GM19023 (cell line): Measurements from ENCODE around the gene ILF3.
"Not testable (repeated sequence)": the region's sequence is repeated elsewhere in the genome, so short reads cannot be mapped to it uniquely, and the experiment has no call there.

Source experiments
- ATAC-seq: cut with Tn5 transposase; IDR thresholded peaks from one replicate; pipeline ENCODE4 v1.9.1; 2021; ENCODE audit warnings: mild to moderate bottlenecking, moderate library complexity; ENCODE audit not compliant: unreplicated experiment

Gene ILF3

GRCh38 chr19:10642473-10643171 lies 11.5 kb upstream of the ILF3 start:
- ATAC-seq, result no peak

- no peak for ATAC-seq
Measured at GRCh38 chr19:10643172-10643967, 10.8 kb upstream of the ILF3 start.

GRCh38 chr19:10643968-10644259 lies 10.2 kb upstream of the ILF3 start:
- ATAC-seq, result no peak

GRCh38 chr19:10644260-10645007 lies 9.7 kb upstream of the ILF3 start:
- ATAC-seq, result no peak

GRCh38 chr19:10646456-10647159 lies 7.5 kb upstream of the ILF3 start:
- no peak for ATAC-seq

- no peak for ATAC-seq
Measured at GRCh38 chr19:10648360-10648759, 5.8 kb upstream of the ILF3 start.

GRCh38 chr19:10651851-10652250 lies 2.3 kb upstream of the ILF3 start:
- no peak for ATAC-seq

GRCh38 chr19:10653482-10653731 lies 739 bp upstream of the ILF3 start:
- no peak for ATAC-seq

- ATAC-seq, result peak; percentile 15
Measured at GRCh38 chr19:10654610-10655456, 687 bp downstream of the ILF3 start.

GRCh38 chr19:10655457-10656312 lies 1.5 kb downstream of the ILF3 start:
- ATAC-seq, result no peak

GRCh38 chr19:10660346-10660745 lies 6.2 kb downstream of the ILF3 start:
- no peak for ATAC-seq

GRCh38 chr19:10661946-10662345 lies 7.8 kb downstream of the ILF3 start:
- ATAC-seq, result no peak

- no peak for ATAC-seq
Measured at GRCh38 chr19:10662384-10663251, 8.5 kb downstream of the ILF3 start.

- ATAC-seq, result not testable (repeated sequence)
Measured at GRCh38 chr19:10663252-10663563, 9.1 kb downstream of the ILF3 start.

- no peak for ATAC-seq
Measured at GRCh38 chr19:10667867-10668266, 13.7 kb downstream of the ILF3 start.

GRCh38 chr19:10669246-10669645 lies 15.1 kb downstream of the ILF3 start:
- ATAC-seq, result no peak

- ATAC-seq, result no peak
Measured at GRCh38 chr19:10670182-10670581, 16.0 kb downstream of the ILF3 start.

- ATAC-seq, result no peak
Measured at GRCh38 chr19:10670876-10671804, 17.0 kb downstream of the ILF3 start.
